ENCODE measurements around the gene SMAD5. TPM values are rescaled to one million over a fixed set of nuclear protein-coding genes. Genes with fewer than 3 reads are reported as not detected.

Gene SMAD5
- total and polyA plus RNA-seq, 2 of the 4 experiments (the other 2 are of a cell fraction), result 37.4 to 101 TPM

DNA sequence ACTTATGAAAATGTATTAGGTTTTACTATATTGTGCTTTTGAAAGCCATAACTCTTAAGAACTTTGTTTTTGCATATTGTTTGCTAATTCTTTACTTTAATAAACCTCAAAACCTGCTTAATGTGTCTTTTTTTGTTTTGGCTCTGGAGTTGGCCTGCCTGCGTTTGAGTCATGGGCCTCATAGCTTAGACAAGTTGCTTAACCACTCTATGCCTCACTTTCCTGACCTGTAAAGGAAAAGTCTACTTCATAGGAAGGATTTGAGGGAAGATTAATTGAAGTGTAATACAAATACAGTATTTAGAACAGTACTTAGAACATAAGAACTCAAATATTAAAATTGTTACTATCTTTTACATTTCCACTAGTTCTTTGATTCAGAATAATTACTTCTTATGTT, 50.0 kb downstream of the SMAD5 start:
- intact Hi-C loops (cut with micrococcal nuclease), result no loop called here
- Histone ChIP-seq H2AK5ac (ENCODE audit: low read depth, low read length) (no peak overlapping the region), H4K91ac (ENCODE audit: insufficient read depth, low read depth, low read length) (no peak overlapping the region), H3K4me2 (ENCODE audit: low read depth, low read length) (no peak overlapping the region), H4K8ac (ENCODE audit: low read depth in 2 of 2, low read length in 2 of 2) (no peak overlapping the region), H2BK5ac (ENCODE audit: low read depth, low read length, poor library complexity, severe bottlenecking) (no peak overlapping the region), H2AK9ac (replicated peaks; ENCODE audit: low read depth, low read length, poor library complexity) (no peak overlapping the region), H2BK15ac (ENCODE audit: low read depth, low read length) (no peak overlapping the region), H3K4ac (ENCODE audit: low read depth, low read length) (no peak overlapping the region), H3K56ac (ENCODE audit: extremely low read depth, insufficient read depth, low read length) (no peak overlapping the region), H3K4me3 (ENCODE audit: insufficient read depth, low read depth, low read length) (no peak overlapping the region), H3K18ac (ENCODE audit: low read depth, low read length) (no peak overlapping the region), H3K9me3 (ENCODE audit: control insufficient read depth, insufficient read depth, low read length) (no peaks in the 10 kb centered on the region), H4K20me1 (ENCODE audit: insufficient read depth, low read length) (no peaks in the 10 kb centered on the region; the same call in 1 of the 2 replicates), H3K14ac (replicated peaks; ENCODE audit: low read depth, low read length) (no peak overlapping the region), H3K23ac (ENCODE audit: low read depth, low read length) (no peak overlapping the region), H3K27me3 (ENCODE audit: control insufficient read depth, insufficient read depth, low read length) (no peaks in the 10 kb centered on the region), H3K79me1 (ENCODE audit: low read depth in 1 of 2, low read length in 2 of 2) (no peaks in the 10 kb centered on the region; a peak in 1 of 4 replicates), H2AFZ (replicated peaks; ENCODE audit: low read length, poor library complexity) (no peak overlapping the region), H3K9ac (ENCODE audit: low read depth, low read length) (no peak overlapping the region), H3K9me1 (ENCODE audit: insufficient read depth, low read length) (peaks cover 6% of the 10 kb centered on the region; the same call in 1 of the 2 replicates), H2BK120ac (ENCODE audit: low read depth, low read length) (no peak overlapping the region), H3K36me3 (ENCODE audit: control insufficient read depth, insufficient read depth, low read length) (peaks cover 9% of the 10 kb centered on the region), H2BK20ac (ENCODE audit: low read depth, low read length) (no peak overlapping the region), H3K27ac (ENCODE audit: insufficient read depth, low read length) (no peak overlapping the region), H3K4me1 (ENCODE audit: control insufficient read depth, insufficient read depth, low read length) (no peaks in the 10 kb centered on the region), H4K5ac (ENCODE audit: low read depth, low read length) (no peak overlapping the region)
- POLR2A ChIA-PET (ENCODE audit: unreplicated experiment), result no interaction called here
- CTCF ChIA-PET, result interaction anchor here (0.7 to 0.8 kb wide), 2 partner anchors 8 to 38 kb away, joined by 3 to 4 read pairs; no protein-coding TSS in a partner anchor
- DNase-seq (peak; percentile 47), ATAC-seq (ENCODE audit: low read depth) (peak; percentile 42)
- dilution Hi-C loops (cut with HindIII; ENCODE audit: low sequenced_read_pairs, unreplicated experiment), result no loop called here
- no CpG with 5 or more reads among the region's 1 CpG for WGBS, 2 experiments (ENCODE audit: extremely low coverage in 2 of 2, insufficient read length in 1 of 2)
- BruUV-seq (replicated peaks), result no TSS peak
- TF ChIP-seq CEBPB (IDR thresholded peaks at IDR 0.05; ENCODE audit: low read depth, low read length), result peak; percentile 40; the same call in 1 of the 2 replicates
- no peak for TF ChIP-seq MXI1 (IDR thresholded peaks at IDR 0.05; ENCODE audit: borderline replicate concordance, low read depth, low read length)
- in situ Hi-C loops (cut with MboI; ENCODE audit: low sequenced_read_pairs), result no loop called here
